ENCODE results near the gene RBM44. TPM values are rescaled to one million over a fixed set of nuclear protein-coding genes. Genes with fewer than 3 reads are reported as not detected.

RBM44 gene
- total and polyA plus RNA-seq, 2 experiments from 2014 or later, result 0.53 to 0.76 TPM

DNA sequence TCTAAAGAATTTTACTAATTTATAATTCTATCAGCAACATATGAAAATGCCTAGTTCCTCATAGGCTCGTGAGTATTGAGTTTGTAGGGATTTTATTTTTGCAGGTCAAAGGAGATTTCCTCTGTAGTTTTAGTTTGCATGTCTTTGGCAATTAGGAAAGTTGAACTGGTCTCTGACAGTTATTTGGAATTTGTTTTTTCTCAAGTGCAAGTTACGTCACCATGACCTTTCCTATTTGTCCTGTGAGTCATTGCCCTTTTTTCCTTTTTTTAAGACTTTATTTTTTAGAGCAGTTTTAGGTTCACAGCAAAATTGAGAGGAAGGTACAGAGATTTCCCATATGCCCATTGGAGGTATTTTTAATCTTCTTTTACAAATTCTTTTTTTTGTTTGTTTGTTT is 89.8 kb downstream of the RBM44 start:
- H4K20me1 ChIP-seq (ENCODE audit: insufficient read depth, poor library complexity, severe bottlenecking), result no peaks in the 10 kb centered on the region
- no peaks in the 10 kb centered on the region for H3K36me3 ChIP-seq (replicated peaks; ENCODE audit: insufficient read depth, low read depth)
- H3K9me3 ChIP-seq (ENCODE audit: low read depth), result no peaks in the 10 kb centered on the region
- H3K27ac ChIP-seq, result no peak overlapping the region
- no peaks in the 10 kb centered on the region for H3K9me2 ChIP-seq (replicated peaks; ENCODE audit: insufficient read depth)
- peaks cover 10% of the 10 kb centered on the region for H3K4me1 ChIP-seq (ENCODE audit: insufficient read depth)
- 77% methylated on average over 2 of the region's 2 CpGs for WGBS (ENCODE audit: low lambda C conversion rate, missing lambda C conversion rate)
- H3K4me2 ChIP-seq, result no peak overlapping the region
- H3K4me3 ChIP-seq, result no peak overlapping the region
- H2AFZ ChIP-seq, result no peak overlapping the region
- TF ChIP-seq EZH2 (IDR thresholded peaks at IDR 0.05; ENCODE audit: borderline replicate concordance) (no peak), EZH2phosphoT487 (IDR thresholded peaks at IDR 0.05; ENCODE audit: low read depth, severe bottlenecking, unreplicated experiment) (no peak)
- TF ChIP-seq, protein P1, sequence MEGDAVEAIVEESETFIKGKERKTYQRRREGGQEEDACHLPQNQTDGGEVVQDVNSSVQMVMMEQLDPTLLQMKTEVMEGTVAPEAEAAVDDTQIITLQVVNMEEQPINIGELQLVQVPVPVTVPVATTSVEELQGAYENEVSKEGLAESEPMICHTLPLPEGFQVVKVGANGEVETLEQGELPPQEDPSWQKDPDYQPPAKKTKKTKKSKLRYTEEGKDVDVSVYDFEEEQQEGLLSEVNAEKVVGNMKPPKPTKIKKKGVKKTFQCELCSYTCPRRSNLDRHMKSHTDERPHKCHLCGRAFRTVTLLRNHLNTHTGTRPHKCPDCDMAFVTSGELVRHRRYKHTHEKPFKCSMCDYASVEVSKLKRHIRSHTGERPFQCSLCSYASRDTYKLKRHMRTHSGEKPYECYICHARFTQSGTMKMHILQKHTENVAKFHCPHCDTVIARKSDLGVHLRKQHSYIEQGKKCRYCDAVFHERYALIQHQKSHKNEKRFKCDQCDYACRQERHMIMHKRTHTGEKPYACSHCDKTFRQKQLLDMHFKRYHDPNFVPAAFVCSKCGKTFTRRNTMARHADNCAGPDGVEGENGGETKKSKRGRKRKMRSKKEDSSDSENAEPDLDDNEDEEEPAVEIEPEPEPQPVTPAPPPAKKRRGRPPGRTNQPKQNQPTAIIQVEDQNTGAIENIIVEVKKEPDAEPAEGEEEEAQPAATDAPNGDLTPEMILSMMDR (IDR thresholded peaks at IDR 0.05; ENCODE audit: poor library complexity), result no peak
- peak; percentile 5 for DNase-seq (ENCODE audit: low spot score)
- H3K79me2 ChIP-seq, result no peaks in the 10 kb centered on the region
- H3K27me3 ChIP-seq, result no peaks in the 10 kb centered on the region

DNA sequence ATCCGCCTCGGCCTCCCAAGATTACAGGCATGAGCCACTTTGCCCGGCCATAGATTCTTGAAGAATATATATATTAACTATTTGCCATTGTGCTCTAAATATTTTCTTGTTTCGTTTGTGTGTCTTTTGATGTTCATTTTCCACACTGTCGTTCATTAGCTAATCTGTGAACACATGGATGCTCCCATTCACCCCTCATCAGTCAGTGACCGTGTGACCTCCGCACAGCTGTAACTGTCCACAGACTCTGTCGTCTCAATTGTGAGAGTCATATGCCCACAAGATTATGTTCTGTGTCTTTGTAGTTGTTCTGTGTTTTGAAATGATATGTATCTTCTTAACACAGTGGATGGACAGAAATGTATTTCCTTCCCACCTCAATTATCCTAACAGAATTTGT is 90.4 kb downstream of the RBM44 start:
- peaks cover 10% of the 10 kb centered on the region for H3K4me1 ChIP-seq (ENCODE audit: insufficient read depth)
- H2AFZ ChIP-seq, result no peak overlapping the region
- H3K4me2 ChIP-seq, result no peak overlapping the region
- TF ChIP-seq EZH2 (IDR thresholded peaks at IDR 0.05; ENCODE audit: borderline replicate concordance) (no peak), EZH2phosphoT487 (IDR thresholded peaks at IDR 0.05; ENCODE audit: low read depth, severe bottlenecking, unreplicated experiment) (no peak)
- TF ChIP-seq, protein P1 (IDR thresholded peaks at IDR 0.05; ENCODE audit: poor library complexity), result no peak
- no peak overlapping the region for H3K4me3 ChIP-seq
- no peaks in the 10 kb centered on the region for H3K9me3 ChIP-seq (ENCODE audit: low read depth)
- no peaks in the 10 kb centered on the region for H3K79me2 ChIP-seq
- H3K9me2 ChIP-seq (replicated peaks; ENCODE audit: insufficient read depth), result no peaks in the 10 kb centered on the region
- H3K27ac ChIP-seq, result no peak overlapping the region
- DNase-seq (ENCODE audit: low spot score), result no peak
- no peaks in the 10 kb centered on the region for H4K20me1 ChIP-seq (ENCODE audit: insufficient read depth, poor library complexity, severe bottlenecking)
- 89% methylated on average over 8 of the region's 8 CpGs for WGBS (ENCODE audit: low lambda C conversion rate, missing lambda C conversion rate)
- no peaks in the 10 kb centered on the region for H3K36me3 ChIP-seq (replicated peaks; ENCODE audit: insufficient read depth, low read depth)
- no peaks in the 10 kb centered on the region for H3K27me3 ChIP-seq

DNA sequence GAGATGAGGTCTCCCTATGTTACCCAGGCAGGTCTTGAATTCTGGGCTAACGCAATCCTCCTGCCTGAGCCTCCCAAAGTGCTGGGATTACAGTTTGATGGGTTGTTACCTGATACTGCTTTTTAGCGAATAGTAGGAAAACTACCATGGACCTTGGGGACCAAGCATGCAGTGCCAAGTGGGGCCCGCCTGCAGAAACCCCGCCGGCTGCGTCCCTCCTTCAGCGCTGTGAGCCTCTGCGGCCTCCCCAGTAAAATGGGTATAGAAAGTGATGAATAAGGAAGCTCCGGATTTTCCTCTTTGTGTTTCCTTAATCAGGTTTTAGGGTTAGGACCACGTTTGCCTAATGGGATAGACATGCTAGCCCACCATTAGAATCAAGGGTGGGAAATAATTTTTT is 91.2 kb downstream of the RBM44 start:
- peaks cover 10% of the 10 kb centered on the region for H3K4me1 ChIP-seq (ENCODE audit: insufficient read depth)
- no peaks in the 10 kb centered on the region for H4K20me1 ChIP-seq (ENCODE audit: insufficient read depth, poor library complexity, severe bottlenecking)
- H3K36me3 ChIP-seq (replicated peaks; ENCODE audit: insufficient read depth, low read depth), result no peaks in the 10 kb centered on the region
- H3K9me2 ChIP-seq (replicated peaks; ENCODE audit: insufficient read depth), result no peaks in the 10 kb centered on the region
- no peak for DNase-seq (ENCODE audit: low spot score)
- H3K4me2 ChIP-seq, result no peak overlapping the region
- H3K79me2 ChIP-seq, result no peaks in the 10 kb centered on the region
- H3K27me3 ChIP-seq, result no peaks in the 10 kb centered on the region
- no peak overlapping the region for H2AFZ ChIP-seq
- no peak overlapping the region for H3K4me3 ChIP-seq
- TF ChIP-seq EZH2phosphoT487 (IDR thresholded peaks at IDR 0.05; ENCODE audit: low read depth, severe bottlenecking, unreplicated experiment) (no peak), EZH2 (IDR thresholded peaks at IDR 0.05; ENCODE audit: borderline replicate concordance) (no peak)
- TF ChIP-seq, protein P1 (IDR thresholded peaks at IDR 0.05; ENCODE audit: poor library complexity), result no peak
- no peaks in the 10 kb centered on the region for H3K9me3 ChIP-seq (ENCODE audit: low read depth)
- WGBS (ENCODE audit: low lambda C conversion rate, missing lambda C conversion rate), result 97% methylated on average over 10 of the region's 10 CpGs
- H3K27ac ChIP-seq, result no peak overlapping the region

Small RNA genes within 50 kb of the gene (small RNA-seq; reads per million reads assigned to genes)
- not detected for gene RF00157

Other genes with a start within 250 kb of the RBM44 start
- not detected in 2 replicates for gene PRLH, start 232.2 kb upstream of the RBM44 start, total RNA-seq
- gene PRLH, start 232.2 kb upstream of the RBM44 start, polyA plus RNA-seq, result not detected in 2 replicates
- gene RAB17, start 208.0 kb upstream of the RBM44 start, total RNA-seq, result 56.8 and 58.3 TPM in 2 replicates
- gene RAB17, start 208.0 kb upstream of the RBM44 start, polyA plus RNA-seq, result 89.6 and 99.1 TPM in 2 replicates
- 42.7 and 49.0 TPM in 2 replicates for gene LRRFIP1, start 171.2 kb upstream of the RBM44 start, total RNA-seq
- 64.1 and 81.4 TPM in 2 replicates for gene LRRFIP1, start 171.2 kb upstream of the RBM44 start, polyA plus RNA-seq
- gene RAMP1, start 60.8 kb downstream of the RBM44 start, total RNA-seq, result 134 and 156 TPM in 2 replicates
- gene RAMP1, start 60.8 kb downstream of the RBM44 start, polyA plus RNA-seq, result 329 and 383 TPM in 2 replicates
- 52.8 and 59.8 TPM in 2 replicates for gene UBE2F, start 168.2 kb downstream of the RBM44 start, total RNA-seq
- 60.1 and 66.7 TPM in 2 replicates for gene UBE2F, start 168.2 kb downstream of the RBM44 start, polyA plus RNA-seq